SJCRH30 (cell line): ENCODE measurements around the gene ZNF296. TPM values are rescaled to one million over a fixed set of nuclear protein-coding genes. Genes with fewer than 3 reads are reported as not detected.

Experiments
- DNase-seq, 2 experiments: peaks; one replicate each; pipeline ENCODE4 v3.0.0-alpha.2; 2015 to 2020
- H3K27ac ChIP-seq: fragments of 250-450 bp; sonication (Bioruptor Pico); 2 replicates; pipeline ENCODE4 v1.5.1; 2020; ENCODE audit warnings: mild to moderate bottlenecking, moderate library complexity
- H3K27me3 ChIP-seq: fragments of 250-450 bp; sonication (Bioruptor Pico); 2 replicates; pipeline ENCODE4 v1.5.1; 2020; ENCODE audit warnings: mild to moderate bottlenecking, moderate library complexity
- H3K36me3 ChIP-seq: fragments of 250-450 bp; sonication (Bioruptor Pico); 2 replicates; pipeline ENCODE4 v1.5.1; 2020; ENCODE audit warnings: mild to moderate bottlenecking, moderate library complexity
- H3K4me1 ChIP-seq: fragments of 250-450 bp; sonication (Bioruptor Pico); 2 replicates; pipeline ENCODE4 v1.5.1; 2020; ENCODE audit warnings: mild to moderate bottlenecking, moderate library complexity
- H3K4me3 ChIP-seq: fragments of 250-450 bp; sonication (Bioruptor Pico); 2 replicates; pipeline ENCODE4 v1.5.1; 2020; ENCODE audit warnings: mild to moderate bottlenecking, moderate library complexity
- H3K9me3 ChIP-seq: fragments of 250-450 bp; sonication (Bioruptor Pico); replicated peaks from 2 replicates; pipeline ENCODE4 v1.5.1; 2020; ENCODE audit warnings: mild to moderate bottlenecking, moderate library complexity
- total RNA-seq: library from RNA; depleted of rRNA; stranded (reverse); fragments of >200 nt; shearing (Covaris generic); gene quantifications from 2 replicates; pipeline ENCODE4 v1.2.3, GENCODE V29; 2014

ZNF296 gene
- total RNA-seq, 1 experiment from 2014 or later: not detected

DNA sequence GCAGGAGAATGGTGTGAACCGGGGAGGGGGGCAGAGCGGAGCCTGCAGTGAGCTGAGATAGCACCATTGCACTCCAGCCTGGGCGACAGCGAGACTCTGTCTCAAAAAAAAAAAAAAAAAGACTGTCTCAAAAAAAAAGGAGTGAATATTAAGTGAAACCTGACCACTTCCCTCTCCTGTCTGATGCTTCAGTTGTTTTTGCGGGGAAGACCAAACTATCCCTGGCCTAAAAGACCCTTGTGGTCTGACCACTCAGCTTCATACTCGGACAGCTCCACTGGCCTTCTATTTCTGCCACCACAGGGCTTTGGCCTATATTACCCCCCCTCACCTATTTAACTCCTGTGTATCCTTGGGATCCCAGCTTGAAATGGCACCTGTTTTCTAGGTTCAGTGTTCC is 35.2 kb downstream of the ZNF296 start:
- Histone ChIP-seq H3K27ac (no peak overlapping the region), H3K36me3 (peaks cover 53% of the 10 kb centered on the region), H3K27me3 (no peaks in the 10 kb centered on the region), H3K4me1 (peaks cover 8% of the 10 kb centered on the region; the same call in 1 of the 2 replicates), H3K4me3 (no peak overlapping the region), H3K9me3 (no peaks in the 10 kb centered on the region)
- DNase-seq: no peak

DNA sequence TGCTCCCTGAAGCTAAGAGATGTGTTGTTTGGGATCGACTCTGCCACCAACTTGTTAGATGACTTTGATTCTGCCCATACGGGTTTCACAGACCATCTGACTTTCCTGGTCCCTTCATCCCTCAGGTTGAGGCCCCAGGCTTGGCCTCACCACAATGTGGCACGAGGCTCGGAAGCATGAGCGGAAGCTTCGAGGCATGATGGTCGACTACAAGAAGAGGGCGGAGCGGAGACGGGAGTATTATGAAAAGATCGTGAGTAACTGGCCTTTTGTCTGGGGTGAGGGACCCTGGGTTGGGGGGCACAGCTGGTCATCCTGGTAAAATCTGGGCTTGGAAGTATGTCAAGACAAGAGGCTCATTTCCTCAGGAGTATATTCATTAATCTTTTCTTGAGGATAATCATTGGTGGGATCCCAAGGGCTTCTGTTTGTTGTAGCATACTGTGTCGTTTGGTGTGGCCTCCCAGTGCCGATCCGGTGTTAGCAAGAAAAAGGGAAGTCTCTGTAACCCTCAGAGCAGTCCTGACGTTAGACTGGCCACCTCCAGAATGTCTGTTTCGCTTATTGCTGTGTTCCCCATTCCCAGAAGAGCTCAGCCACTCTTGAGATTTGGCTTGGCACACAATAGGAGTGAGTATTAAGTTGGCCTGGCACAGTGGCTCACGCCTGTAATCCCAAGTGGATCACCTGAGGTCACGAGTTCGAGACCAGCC is 36.1 kb downstream of the ZNF296 start:
- H3K27ac ChIP-seq: no peak overlapping the region
- peaks cover 8% of the 10 kb centered on the region; the same call in 1 of the 2 replicates for H3K4me1 ChIP-seq
- H3K36me3 ChIP-seq: peaks cover 49% of the 10 kb centered on the region
- H3K27me3 ChIP-seq: no peaks in the 10 kb centered on the region
- no peak overlapping the region for H3K4me3 ChIP-seq
- no peak for DNase-seq
- H3K9me3 ChIP-seq: no peaks in the 10 kb centered on the region

- H3K4me1 ChIP-seq: peaks cover 8% of the 10 kb centered on the region; the same call in 1 of the 2 replicates
- peak within 1 kb of the TSS; percentile 85 for H3K4me3 ChIP-seq
- H3K36me3 ChIP-seq: peaks cover 40% of the 10 kb centered on the region
- peak; percentile 89 to 91 for DNase-seq
- no peaks in the 10 kb centered on the region for H3K9me3 ChIP-seq
- H3K27ac ChIP-seq: peak within 1 kb of the TSS; percentile 62
- H3K27me3 ChIP-seq: no peaks in the 10 kb centered on the region
Observed at GRCh38 chr19:45038931-45039893, 37.1 kb downstream of the ZNF296 start, which contains the start of gene CLASRP. TSS of gene CLASRP (plus strand) at chr19:45039045. CDS start at chr19:45040213, 1,168 bp downstream.

DNA sequence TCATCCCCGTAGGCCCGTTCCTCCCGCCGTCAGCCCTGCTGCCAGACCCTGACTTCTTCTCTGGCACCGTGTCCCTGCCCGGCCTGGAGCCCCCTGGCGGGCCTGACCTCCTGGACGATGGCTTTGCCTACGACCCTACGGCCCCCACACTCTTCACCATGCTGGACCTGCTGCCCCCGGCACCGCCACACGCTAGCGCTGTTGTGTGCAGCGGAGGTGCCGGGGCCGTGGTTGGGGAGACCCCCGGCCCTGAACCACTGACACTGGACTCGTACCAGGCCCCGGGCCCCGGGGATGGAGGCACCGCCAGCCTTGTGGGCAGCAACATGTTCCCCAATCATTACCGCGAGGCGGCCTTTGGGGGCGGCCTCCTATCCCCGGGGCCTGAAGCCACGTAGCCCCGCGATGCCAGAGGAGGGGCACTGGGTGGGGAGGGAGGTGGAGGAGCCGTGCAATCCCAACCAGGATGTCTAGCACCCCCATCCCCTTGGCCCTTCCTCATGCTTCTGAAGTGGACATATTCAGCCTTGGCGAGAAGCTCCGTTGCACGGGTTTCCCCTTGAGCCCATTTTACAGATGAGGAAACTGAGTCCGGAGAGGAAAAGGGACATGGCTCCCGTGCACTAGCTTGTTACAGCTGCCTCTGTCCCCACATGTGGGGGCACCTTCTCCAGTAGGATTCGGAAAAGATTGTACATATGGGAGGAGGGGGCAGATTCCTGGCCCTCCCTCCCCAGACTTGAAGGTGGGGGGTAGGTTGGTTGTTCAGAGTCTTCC is 38.7 kb downstream of the ZNF296 start:
- Histone ChIP-seq H3K4me1 (peaks cover 8% of the 10 kb centered on the region; the same call in 1 of the 2 replicates), H3K9me3 (no peaks in the 10 kb centered on the region), H3K4me3 (no peak overlapping the region), H3K27me3 (no peaks in the 10 kb centered on the region), H3K27ac (no peak overlapping the region), H3K36me3 (peaks cover 25% of the 10 kb centered on the region)
- DNase-seq: no peak

- DNase-seq: no peak
- Histone ChIP-seq H3K27ac (no peak overlapping the region), H3K9me3 (no peaks in the 10 kb centered on the region), H3K4me1 (peaks cover 8% of the 10 kb centered on the region; the same call in 1 of the 2 replicates), H3K36me3 (peaks cover 11% of the 10 kb centered on the region; the same call in 1 of the 2 replicates), H3K4me3 (no peak overlapping the region), H3K27me3 (no peaks in the 10 kb centered on the region)
Observed at GRCh38 chr19:45035755-45036154, 40.5 kb downstream of the ZNF296 start.

GRCh38 chr19:45032421-45032820 is 43.9 kb downstream of the ZNF296 start:
- Histone ChIP-seq H3K27ac (no peak overlapping the region), H3K36me3 (0 out of 2 replicates have a peak, but pooled peaks cover 5% of the 10 kb centered on the region), H3K4me1 (no peaks in the 10 kb centered on the region), H3K27me3 (no peaks in the 10 kb centered on the region), H3K4me3 (no peak overlapping the region), H3K9me3 (no peaks in the 10 kb centered on the region)
- no peak for DNase-seq

GRCh38 chr19:45030825-45031224 is 45.5 kb downstream of the ZNF296 start:
- no peak for DNase-seq
- H3K4me3 ChIP-seq: no peak overlapping the region
- no peak overlapping the region for H3K27ac ChIP-seq
- no peaks in the 10 kb centered on the region for H3K9me3 ChIP-seq
- H3K36me3 ChIP-seq: 0 out of 2 replicates have a peak, but pooled peaks cover 5% of the 10 kb centered on the region
- H3K4me1 ChIP-seq: no peaks in the 10 kb centered on the region
- no peaks in the 10 kb centered on the region for H3K27me3 ChIP-seq

GRCh38 chr19:45027371-45027770 is 48.9 kb downstream of the ZNF296 start:
- Histone ChIP-seq H3K27ac (no peak overlapping the region), H3K4me1 (no peaks in the 10 kb centered on the region), H3K27me3 (no peaks in the 10 kb centered on the region), H3K36me3 (0 out of 2 replicates have a peak, but pooled peaks cover 5% of the 10 kb centered on the region), H3K9me3 (no peaks in the 10 kb centered on the region), H3K4me3 (no peak overlapping the region)
- no peak for DNase-seq

DNA sequence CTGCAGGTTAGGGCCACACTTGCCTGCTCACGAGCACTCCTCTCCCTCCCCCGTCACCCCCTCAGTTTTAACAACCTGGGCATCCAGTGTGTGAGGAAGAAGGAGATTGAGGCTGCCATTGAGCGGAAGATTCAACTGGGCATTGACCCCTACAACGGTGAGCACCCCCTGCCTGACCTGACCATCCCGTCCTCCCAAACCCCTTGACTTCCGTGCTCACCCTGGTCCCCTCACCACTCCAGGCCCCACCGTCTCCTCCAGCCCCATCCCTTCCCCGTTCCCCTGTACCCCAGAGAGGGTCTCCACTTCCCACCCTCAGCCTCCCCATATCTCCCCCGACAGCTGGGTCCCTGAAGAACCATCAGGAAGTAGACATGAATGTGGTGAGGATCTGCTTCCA is 51.0 kb downstream of the ZNF296 start:
- no peak overlapping the region for H3K4me3 ChIP-seq
- H3K27ac ChIP-seq: no peak overlapping the region
- H3K36me3 ChIP-seq: 0 out of 2 replicates have a peak, but pooled peaks cover 4% of the 10 kb centered on the region
- H3K4me1 ChIP-seq: no peaks in the 10 kb centered on the region
- no peaks in the 10 kb centered on the region for H3K27me3 ChIP-seq
- DNase-seq: no peak
- H3K9me3 ChIP-seq: no peaks in the 10 kb centered on the region

GRCh38 chr19:45023048-45023447 is 53.2 kb downstream of the ZNF296 start:
- Histone ChIP-seq H3K27me3 (no peaks in the 10 kb centered on the region), H3K27ac (no peak overlapping the region), H3K36me3 (no peaks in the 10 kb centered on the region), H3K9me3 (no peaks in the 10 kb centered on the region), H3K4me1 (no peaks in the 10 kb centered on the region), H3K4me3 (no peak overlapping the region)
- no peak for DNase-seq

DNA sequence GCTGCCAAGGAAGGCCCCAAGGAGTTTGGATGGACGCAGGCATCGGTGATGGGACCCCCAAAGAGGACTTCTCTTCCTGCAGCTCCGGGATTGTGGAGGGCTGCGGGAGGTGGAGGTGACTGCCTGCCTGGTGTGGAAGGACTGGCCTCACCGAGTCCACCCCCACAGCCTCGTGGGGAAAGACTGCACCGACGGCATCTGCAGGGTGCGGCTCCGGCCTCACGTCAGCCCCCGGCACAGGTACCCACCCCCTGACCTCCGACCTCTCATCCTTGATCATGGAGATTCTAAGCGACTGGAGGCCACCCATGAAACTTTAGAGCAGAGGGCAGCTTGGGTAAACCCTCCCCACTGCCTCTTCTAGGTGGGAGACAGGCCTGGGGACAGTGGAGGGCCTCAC is 54.3 kb downstream of the ZNF296 start:
- H3K27ac ChIP-seq: no peak overlapping the region
- no peaks in the 10 kb centered on the region for H3K36me3 ChIP-seq
- no peak overlapping the region for H3K4me3 ChIP-seq
- no peaks in the 10 kb centered on the region for H3K4me1 ChIP-seq
- H3K27me3 ChIP-seq: no peaks in the 10 kb centered on the region
- H3K9me3 ChIP-seq: no peaks in the 10 kb centered on the region
- DNase-seq: no peak
